Glutamatergic neuron (in vitro differentiated cells): ENCODE results near the gene BACH2. TPM values are rescaled to one million over a fixed set of nuclear protein-coding genes. Genes with fewer than 3 reads are reported as not detected.
"Not testable (repeated sequence)": the region's sequence is repeated elsewhere in the genome, so short reads cannot be mapped to it uniquely, and the experiment has no call there.

ENCODE experiments used
- DNase-seq: peaks from one replicate; pipeline ENCODE4 v3.0.0; 2022
- H3K27ac Mint-ChIP-seq: one replicate; pipeline ENCODE4 v1.8.0; 2020; ENCODE audit warnings: mild to moderate bottlenecking, mixed read lengths, inconsistent platforms; ENCODE audit not compliant: unreplicated experiment
- H3K27me3 Mint-ChIP-seq: one replicate; pipeline ENCODE4 v1.8.0; 2020; ENCODE audit warnings: mild to moderate bottlenecking, moderate library complexity, mixed read lengths, inconsistent platforms; ENCODE audit not compliant: unreplicated experiment
- H3K36me3 Mint-ChIP-seq: one replicate; pipeline ENCODE4 v1.8.0; 2020; ENCODE audit warnings: mild to moderate bottlenecking, mixed read lengths, inconsistent platforms; ENCODE audit not compliant: unreplicated experiment
- H3K4me1 Mint-ChIP-seq: one replicate; pipeline ENCODE4 v1.8.0; 2020; ENCODE audit warnings: mild to moderate bottlenecking, low read depth, mixed read lengths, inconsistent platforms; ENCODE audit not compliant: unreplicated experiment
- H3K4me3 Mint-ChIP-seq: one replicate; pipeline ENCODE4 v1.8.0; 2020; ENCODE audit warnings: mild to moderate bottlenecking, mixed read lengths, inconsistent platforms; ENCODE audit not compliant: unreplicated experiment
- H3K9me3 Mint-ChIP-seq: one replicate; pipeline ENCODE4 v1.8.0; 2020; ENCODE audit warnings: mild to moderate bottlenecking, moderate library complexity, mixed read lengths, inconsistent platforms; ENCODE audit not compliant: unreplicated experiment
- total RNA-seq: library from RNA; stranded (reverse); fragmentation: NEBNext Ultra II Directional; extraction: Animal tissue kit (Norgen Biotek cat#: 25700); gene quantifications from one replicate; pipeline ENCODE4 v1.2.1, GENCODE V29; 2021; ENCODE audit not compliant: unreplicated experiment
- TF ChIP-seq, protein P1 (sequence below): fragments of 200-600 bp; sonication (generic); IDR thresholded peaks from one replicate; pipeline ENCODE4 v1.5.0; 2021; ENCODE audit not compliant: partially characterized antibody, unreplicated experiment

Gene BACH2
- total RNA-seq, 1 donor from 2014 or later, result 96.4 TPM

DNA sequence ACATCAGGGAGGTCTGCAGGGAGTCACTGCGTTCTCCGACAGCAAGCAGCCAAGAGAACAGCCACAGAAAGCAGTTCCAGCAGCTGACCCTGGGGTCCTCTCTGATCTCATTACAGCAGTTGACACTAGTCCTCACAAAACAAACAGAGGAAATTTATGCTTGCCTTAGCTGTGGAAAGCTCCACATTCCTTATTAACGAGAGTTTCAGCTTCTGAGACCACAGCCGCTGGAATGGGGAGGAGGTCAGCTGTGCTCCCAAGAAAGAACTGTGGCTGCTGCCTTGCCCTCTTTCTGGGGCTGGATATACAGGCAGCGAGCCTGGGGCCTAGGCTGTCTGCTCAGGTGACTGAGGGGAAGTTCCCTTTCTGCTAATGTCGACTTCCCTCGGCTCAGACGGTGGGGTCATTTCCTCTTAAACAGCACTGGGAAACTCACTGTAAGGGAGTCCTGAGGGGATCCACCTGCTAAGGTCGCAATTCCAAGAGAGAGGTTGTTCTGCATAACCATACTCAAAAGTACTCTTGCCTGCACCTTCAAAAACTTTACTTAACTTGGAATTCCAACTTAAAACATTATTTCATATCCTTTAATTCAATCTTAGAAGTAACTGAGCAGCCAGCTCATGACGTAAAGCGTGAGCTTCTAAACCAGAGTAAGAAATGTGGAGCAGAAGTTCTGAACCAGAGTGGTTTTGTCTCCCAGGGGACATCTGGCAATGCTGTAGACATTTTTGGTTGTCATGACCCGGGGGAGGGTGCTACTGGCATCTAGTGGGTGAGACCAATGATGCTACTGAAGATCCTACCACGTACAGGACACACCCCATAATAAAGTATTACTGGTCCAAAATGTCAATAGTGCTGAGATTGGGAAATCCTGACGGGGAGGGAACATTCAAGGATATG lies 80.3 kb downstream of the BACH2 start:
- Mint-ChIP-seq H3K4me3 (peak overlapping the region; percentile 58), H3K27me3 (peaks cover 2% of the 10 kb centered on the region), H3K9me3 (no peaks in the 10 kb centered on the region), H3K27ac (peak overlapping the region; percentile 60), H3K4me1 (peaks cover 19% of the 10 kb centered on the region), H3K36me3 (no peaks in the 10 kb centered on the region)
- DNase-seq, result no peak
- TF ChIP-seq, protein P1, sequence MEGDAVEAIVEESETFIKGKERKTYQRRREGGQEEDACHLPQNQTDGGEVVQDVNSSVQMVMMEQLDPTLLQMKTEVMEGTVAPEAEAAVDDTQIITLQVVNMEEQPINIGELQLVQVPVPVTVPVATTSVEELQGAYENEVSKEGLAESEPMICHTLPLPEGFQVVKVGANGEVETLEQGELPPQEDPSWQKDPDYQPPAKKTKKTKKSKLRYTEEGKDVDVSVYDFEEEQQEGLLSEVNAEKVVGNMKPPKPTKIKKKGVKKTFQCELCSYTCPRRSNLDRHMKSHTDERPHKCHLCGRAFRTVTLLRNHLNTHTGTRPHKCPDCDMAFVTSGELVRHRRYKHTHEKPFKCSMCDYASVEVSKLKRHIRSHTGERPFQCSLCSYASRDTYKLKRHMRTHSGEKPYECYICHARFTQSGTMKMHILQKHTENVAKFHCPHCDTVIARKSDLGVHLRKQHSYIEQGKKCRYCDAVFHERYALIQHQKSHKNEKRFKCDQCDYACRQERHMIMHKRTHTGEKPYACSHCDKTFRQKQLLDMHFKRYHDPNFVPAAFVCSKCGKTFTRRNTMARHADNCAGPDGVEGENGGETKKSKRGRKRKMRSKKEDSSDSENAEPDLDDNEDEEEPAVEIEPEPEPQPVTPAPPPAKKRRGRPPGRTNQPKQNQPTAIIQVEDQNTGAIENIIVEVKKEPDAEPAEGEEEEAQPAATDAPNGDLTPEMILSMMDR, result no peak

DNA sequence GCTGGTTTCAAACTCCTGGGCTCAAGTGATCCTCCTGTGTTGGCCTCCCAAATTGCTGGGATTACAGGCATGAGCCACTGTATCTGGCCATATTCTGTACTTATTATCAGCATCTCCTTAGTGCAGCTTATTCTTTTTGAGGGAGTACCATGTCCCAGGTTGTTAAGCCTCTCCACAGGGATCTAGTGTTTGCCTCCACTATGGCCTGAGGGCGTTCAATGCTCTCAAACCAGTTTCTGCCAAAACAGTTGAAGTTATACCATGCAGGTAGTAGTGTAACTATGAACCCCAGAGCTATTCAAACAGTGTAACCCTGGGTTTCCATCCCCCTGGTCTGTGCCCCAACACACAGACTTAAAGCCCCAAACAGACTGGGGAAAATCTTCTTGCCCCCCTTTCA lies 81.7 kb downstream of the BACH2 start:
- Mint-ChIP-seq H3K4me3 (no peak overlapping the region), H3K36me3 (no peaks in the 10 kb centered on the region), H3K27me3 (peaks cover 2% of the 10 kb centered on the region), H3K4me1 (peaks cover 14% of the 10 kb centered on the region), H3K9me3 (no peaks in the 10 kb centered on the region), H3K27ac (no peak overlapping the region)
- no peak for DNase-seq
- TF ChIP-seq, protein P1, result no peak

DNA sequence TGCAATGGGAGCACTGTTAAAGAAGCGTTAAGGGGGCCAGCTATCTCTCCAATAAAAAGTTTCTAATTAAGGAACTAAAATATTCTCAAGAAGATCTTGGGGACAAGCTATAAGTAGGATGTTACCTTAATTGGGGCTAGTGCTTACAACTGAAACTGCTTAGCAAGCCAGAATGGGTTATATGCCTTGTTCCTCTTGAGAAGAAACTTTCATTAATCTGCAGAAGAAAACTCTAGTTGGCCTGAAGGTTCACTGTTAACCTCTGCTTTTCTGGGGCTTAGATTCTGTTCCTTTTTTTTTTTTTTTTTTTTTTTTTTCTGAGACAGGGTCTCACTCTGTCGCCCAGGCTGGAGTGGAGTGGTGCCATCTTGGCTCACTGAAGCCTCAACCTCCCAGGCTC lies 82.2 kb downstream of the BACH2 start:
- H3K27me3 Mint-ChIP-seq, result peaks cover 2% of the 10 kb centered on the region
- peaks cover 17% of the 10 kb centered on the region for H3K4me1 Mint-ChIP-seq
- H3K27ac Mint-ChIP-seq, result no peak overlapping the region
- no peaks in the 10 kb centered on the region for H3K36me3 Mint-ChIP-seq
- no peak for DNase-seq
- TF ChIP-seq, protein P1, result no peak
- H3K9me3 Mint-ChIP-seq, result no peaks in the 10 kb centered on the region
- H3K4me3 Mint-ChIP-seq, result no peak overlapping the region

DNA sequence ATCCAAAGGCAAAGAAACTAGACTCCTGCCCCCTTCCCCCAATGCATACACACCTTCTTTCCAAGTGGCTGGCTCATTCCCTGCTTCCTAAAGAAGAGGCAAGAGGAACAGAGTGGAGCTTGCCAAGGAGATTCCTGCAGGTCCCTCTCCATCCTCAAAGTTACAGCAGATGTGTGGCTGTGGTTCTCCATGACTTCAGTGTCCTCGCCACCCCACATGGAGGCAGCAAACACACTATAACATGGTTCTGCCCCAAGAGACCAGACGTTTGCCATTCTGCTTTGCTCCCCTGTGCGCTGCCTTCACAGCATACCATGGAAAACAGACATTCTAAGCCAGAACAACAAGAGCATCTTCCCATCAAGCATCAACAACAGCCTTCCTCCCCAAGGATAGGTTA lies 84.4 kb downstream of the BACH2 start:
- H3K27ac Mint-ChIP-seq, result no peak overlapping the region
- DNase-seq, result no peak
- TF ChIP-seq, protein P1, result no peak
- no peaks in the 10 kb centered on the region for H3K36me3 Mint-ChIP-seq
- peaks cover 4% of the 10 kb centered on the region for H3K27me3 Mint-ChIP-seq
- H3K4me3 Mint-ChIP-seq, result no peak overlapping the region
- peaks cover 21% of the 10 kb centered on the region for H3K4me1 Mint-ChIP-seq
- H3K9me3 Mint-ChIP-seq, result no peaks in the 10 kb centered on the region

DNA sequence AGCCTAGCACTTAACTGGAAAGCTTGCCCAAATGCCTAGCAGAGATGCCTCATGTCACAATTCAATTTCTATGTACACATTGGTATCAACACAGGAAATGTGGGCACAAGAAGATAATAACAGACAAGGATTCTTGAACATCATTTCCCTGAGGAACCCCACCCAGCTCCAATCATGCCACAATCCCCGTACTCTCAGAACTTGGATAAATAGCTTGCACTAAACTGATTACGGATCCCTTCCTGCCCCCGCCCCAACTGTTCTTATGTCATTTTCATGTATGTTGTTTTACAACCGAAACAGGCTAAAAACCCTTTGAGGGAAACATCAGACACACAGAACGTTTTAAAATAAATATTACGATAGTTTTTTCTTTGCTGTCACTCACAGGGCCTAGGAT lies 87.1 kb downstream of the BACH2 start:
- H3K4me3 Mint-ChIP-seq, result no peak overlapping the region
- no peak overlapping the region for H3K27ac Mint-ChIP-seq
- peaks cover 21% of the 10 kb centered on the region for H3K4me1 Mint-ChIP-seq
- peaks cover 2% of the 10 kb centered on the region for H3K27me3 Mint-ChIP-seq
- H3K36me3 Mint-ChIP-seq, result no peaks in the 10 kb centered on the region
- no peaks in the 10 kb centered on the region for H3K9me3 Mint-ChIP-seq
- no peak for DNase-seq
- TF ChIP-seq, protein P1, result no peak

DNA sequence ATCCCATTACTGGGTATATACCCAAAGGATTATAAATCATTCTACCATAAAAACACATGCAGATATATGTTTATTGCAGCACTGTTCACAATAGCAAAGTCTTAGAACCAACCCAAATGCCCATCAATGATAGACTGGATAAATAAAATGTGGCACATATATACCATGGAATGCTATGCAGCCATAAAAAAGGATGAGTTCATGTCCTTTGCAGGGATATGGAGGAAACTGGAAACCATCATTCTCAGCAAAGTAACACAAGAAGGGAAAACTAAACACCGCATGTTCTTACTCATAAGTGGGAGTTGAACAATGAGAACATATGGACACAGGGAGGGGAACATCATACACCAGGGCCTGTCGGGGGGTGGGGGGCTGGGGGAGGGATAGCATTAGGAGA lies 88.0 kb downstream of the BACH2 start:
- H3K27ac Mint-ChIP-seq, H3K27me3 Mint-ChIP-seq, H3K36me3 Mint-ChIP-seq, H3K4me3 Mint-ChIP-seq, DNase-seq, H3K9me3 Mint-ChIP-seq: not testable (repeated sequence)
- H3K4me1 Mint-ChIP-seq, result peaks cover 25% of the 10 kb centered on the region
